Glutamatergic neuron (in vitro differentiated cells): ENCODE measurements around the gene EPM2AIP1. TPM values are rescaled to one million over a fixed set of nuclear protein-coding genes. Genes with fewer than 3 reads are reported as not detected.

Source experiments
- DNase-seq: peaks from one replicate; pipeline ENCODE4 v3.0.0; 2022
- H3K27ac Mint-ChIP-seq: one replicate; pipeline ENCODE4 v1.8.0; 2020; ENCODE audit warnings: mild to moderate bottlenecking, mixed read lengths, inconsistent platforms; ENCODE audit not compliant: unreplicated experiment
- H3K27me3 Mint-ChIP-seq: one replicate; pipeline ENCODE4 v1.8.0; 2020; ENCODE audit warnings: mild to moderate bottlenecking, moderate library complexity, mixed read lengths, inconsistent platforms; ENCODE audit not compliant: unreplicated experiment
- H3K36me3 Mint-ChIP-seq: one replicate; pipeline ENCODE4 v1.8.0; 2020; ENCODE audit warnings: mild to moderate bottlenecking, mixed read lengths, inconsistent platforms; ENCODE audit not compliant: unreplicated experiment
- H3K4me1 Mint-ChIP-seq: one replicate; pipeline ENCODE4 v1.8.0; 2020; ENCODE audit warnings: mild to moderate bottlenecking, low read depth, mixed read lengths, inconsistent platforms; ENCODE audit not compliant: unreplicated experiment
- H3K4me3 Mint-ChIP-seq: one replicate; pipeline ENCODE4 v1.8.0; 2020; ENCODE audit warnings: mild to moderate bottlenecking, mixed read lengths, inconsistent platforms; ENCODE audit not compliant: unreplicated experiment
- H3K9me3 Mint-ChIP-seq: one replicate; pipeline ENCODE4 v1.8.0; 2020; ENCODE audit warnings: mild to moderate bottlenecking, moderate library complexity, mixed read lengths, inconsistent platforms; ENCODE audit not compliant: unreplicated experiment
- CTCF ChIP-seq: fragments of 200-600 bp; sonication (generic); IDR thresholded peaks from one replicate; pipeline ENCODE4 v1.5.0; 2021; ENCODE audit not compliant: partially characterized antibody, unreplicated experiment
- total RNA-seq: library from RNA; stranded (reverse); fragmentation: NEBNext Ultra II Directional; extraction: Animal tissue kit (Norgen Biotek cat#: 25700); gene quantifications from one replicate; pipeline ENCODE4 v1.2.1, GENCODE V29; 2021; ENCODE audit not compliant: unreplicated experiment

Gene EPM2AIP1
- total RNA-seq, 1 donor from 2014 or later, result 17.2 TPM

DNA sequence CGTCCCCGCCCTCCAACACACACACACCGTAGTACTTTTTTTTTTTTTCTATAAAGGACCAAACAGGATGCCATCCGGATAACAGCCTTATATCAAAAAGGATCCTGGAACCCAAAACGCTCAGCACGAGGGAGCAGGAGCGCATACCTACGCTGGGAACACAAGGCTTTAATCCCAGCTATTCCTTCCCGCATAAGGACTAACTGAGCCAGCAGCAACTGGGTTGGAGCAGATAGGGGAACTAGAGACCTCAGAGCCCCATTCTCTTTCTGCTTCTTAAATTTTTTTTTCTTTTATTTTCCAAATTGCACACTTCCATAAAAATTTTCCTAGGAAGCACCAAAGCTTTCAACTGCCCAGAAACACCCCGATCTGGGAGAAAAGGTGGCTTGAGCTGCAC lies 49.3 kb downstream of the EPM2AIP1 start:
- H3K27me3 Mint-ChIP-seq, result peaks cover 19% of the 10 kb centered on the region
- peaks cover 3% of the 10 kb centered on the region for H3K9me3 Mint-ChIP-seq
- TF ChIP-seq CTCF, result no peak
- no peak overlapping the region for H3K27ac Mint-ChIP-seq
- H3K4me1 Mint-ChIP-seq, result no peaks in the 10 kb centered on the region
- DNase-seq, result no peak
- H3K4me3 Mint-ChIP-seq, result peak overlapping the region; percentile 78
- H3K36me3 Mint-ChIP-seq, result peaks cover 12% of the 10 kb centered on the region

DNA sequence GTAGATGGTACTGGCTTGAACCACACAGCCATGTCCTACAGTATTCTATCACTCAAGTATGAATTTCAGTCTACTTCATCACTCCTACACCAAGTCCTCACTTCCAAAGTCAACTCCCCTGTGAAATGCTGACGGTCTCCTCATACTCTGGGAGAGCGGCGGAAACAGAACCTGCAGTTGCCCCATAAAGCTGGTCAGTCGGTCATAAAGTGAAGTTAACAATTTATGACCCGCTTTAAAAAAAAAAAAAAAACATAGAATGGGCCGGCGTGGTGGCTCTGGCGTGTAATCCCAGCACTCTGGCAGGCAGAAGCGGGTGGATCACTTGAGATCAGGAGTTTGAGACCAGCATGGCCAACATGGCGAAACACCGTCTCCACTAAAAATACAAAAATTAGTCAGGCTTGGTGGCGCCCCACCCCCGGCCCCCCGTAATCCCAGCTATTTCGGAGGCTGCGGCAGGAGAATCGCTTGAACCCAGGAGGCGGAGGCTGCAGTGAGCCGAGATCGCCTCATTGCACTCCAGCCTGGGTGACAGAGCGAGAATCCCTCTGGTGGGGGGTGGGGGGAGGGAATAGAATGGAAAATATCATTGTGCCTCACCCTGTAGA lies 50.2 kb downstream of the EPM2AIP1 start:
- no peaks in the 10 kb centered on the region for H3K4me1 Mint-ChIP-seq
- peaks cover 19% of the 10 kb centered on the region for H3K27me3 Mint-ChIP-seq
- no peak overlapping the region for H3K4me3 Mint-ChIP-seq
- H3K27ac Mint-ChIP-seq, result no peak overlapping the region
- H3K36me3 Mint-ChIP-seq, result peaks cover 12% of the 10 kb centered on the region
- TF ChIP-seq CTCF, result no peak
- H3K9me3 Mint-ChIP-seq, result peaks cover 1% of the 10 kb centered on the region
- DNase-seq, result no peak

DNA sequence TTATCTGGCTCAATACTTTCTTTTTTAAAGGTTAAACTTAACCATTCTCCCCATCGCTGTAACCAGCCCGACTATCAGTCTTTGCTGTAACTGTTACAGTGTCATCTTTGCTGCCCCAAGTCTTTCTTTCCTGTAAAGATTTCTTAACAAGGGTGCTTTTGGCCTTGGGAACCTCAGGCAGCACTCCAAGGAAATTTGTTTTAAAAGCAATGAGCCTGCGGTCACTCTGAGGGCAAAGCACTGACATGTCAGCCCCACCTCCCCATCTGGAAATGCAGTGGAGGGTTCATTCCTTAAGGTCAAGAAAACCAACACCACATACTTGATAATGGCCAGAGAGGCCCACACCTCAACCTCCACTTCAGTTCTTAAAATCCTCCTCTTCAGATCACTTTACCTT lies 51.3 kb downstream of the EPM2AIP1 start:
- peaks cover 12% of the 10 kb centered on the region for H3K36me3 Mint-ChIP-seq
- no peak overlapping the region for H3K4me3 Mint-ChIP-seq
- DNase-seq, result no peak
- H3K4me1 Mint-ChIP-seq, result no peaks in the 10 kb centered on the region
- no peaks in the 10 kb centered on the region for H3K9me3 Mint-ChIP-seq
- no peak overlapping the region for H3K27ac Mint-ChIP-seq
- peaks cover 16% of the 10 kb centered on the region for H3K27me3 Mint-ChIP-seq
- TF ChIP-seq CTCF, result no peak

DNA sequence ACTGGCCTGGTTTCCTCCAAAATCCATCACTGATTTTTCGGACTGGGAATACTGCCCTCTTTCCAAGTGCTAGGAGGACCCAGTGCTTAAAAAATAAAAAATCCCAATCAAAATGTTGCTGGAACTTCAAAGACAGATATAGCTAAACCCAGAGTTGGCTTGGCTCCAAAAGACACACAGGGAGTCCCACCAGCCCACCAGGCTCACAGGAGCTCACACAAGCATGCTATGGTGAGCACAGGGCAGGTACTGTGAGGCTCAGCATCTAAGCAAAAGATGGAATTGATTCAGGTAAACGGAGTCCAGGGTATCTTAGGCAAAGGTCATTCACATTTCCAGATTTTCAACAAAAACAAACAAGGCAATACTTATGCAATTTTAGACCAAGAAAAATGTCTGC lies 51.8 kb downstream of the EPM2AIP1 start:
- no peak overlapping the region for H3K4me3 Mint-ChIP-seq
- H3K36me3 Mint-ChIP-seq, result peaks cover 11% of the 10 kb centered on the region
- H3K27me3 Mint-ChIP-seq, result peaks cover 14% of the 10 kb centered on the region
- H3K4me1 Mint-ChIP-seq, result no peaks in the 10 kb centered on the region
- H3K9me3 Mint-ChIP-seq, result no peaks in the 10 kb centered on the region
- no peak for DNase-seq
- no peak overlapping the region for H3K27ac Mint-ChIP-seq
- no peak for TF ChIP-seq CTCF

DNA sequence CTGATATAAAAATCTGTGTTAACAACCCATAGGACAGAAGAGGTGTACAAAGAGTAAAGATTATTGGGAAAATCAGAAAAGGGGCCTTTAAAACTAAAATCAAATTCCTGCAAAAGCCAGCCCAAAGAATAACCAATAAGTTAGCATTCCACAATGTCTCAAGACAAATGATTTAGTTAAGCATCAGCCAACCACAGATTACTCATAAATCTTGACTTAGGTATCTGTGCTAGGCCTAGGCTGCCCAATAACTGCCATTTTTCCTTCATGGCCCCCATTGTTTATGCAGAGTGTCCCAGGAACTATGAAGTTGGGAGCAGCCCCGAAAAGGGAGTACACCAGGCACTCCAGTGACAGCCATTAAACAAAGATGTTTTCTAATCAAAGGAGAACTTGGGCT lies 55.4 kb downstream of the EPM2AIP1 start:
- Mint-ChIP-seq H3K9me3 (peaks cover 2% of the 10 kb centered on the region), H3K4me3 (no peak overlapping the region), H3K36me3 (no peaks in the 10 kb centered on the region), H3K27me3 (peaks cover 3% of the 10 kb centered on the region), H3K27ac (no peak overlapping the region), H3K4me1 (peaks cover 6% of the 10 kb centered on the region)
- no peak for TF ChIP-seq CTCF
- no peak for DNase-seq

Other genes with a start within 250 kb of the EPM2AIP1 start
- gene DCLK3, start 228.6 kb downstream of the EPM2AIP1 start, total RNA-seq, result not detected
- gene TRANK1, start 48.1 kb downstream of the EPM2AIP1 start, total RNA-seq, result 0.51 TPM
- 30.4 TPM for gene MLH1, start 387 bp upstream of the EPM2AIP1 start, total RNA-seq
- 45.3 TPM for gene LRRFIP2, start 181.5 kb upstream of the EPM2AIP1 start, total RNA-seq